ENCODE data around the gene GFPT1.
"Not testable (repeated sequence)": the region's sequence is repeated elsewhere in the genome, so short reads cannot be mapped to it uniquely, and the experiment has no call there.

GFPT1 gene

DNA sequence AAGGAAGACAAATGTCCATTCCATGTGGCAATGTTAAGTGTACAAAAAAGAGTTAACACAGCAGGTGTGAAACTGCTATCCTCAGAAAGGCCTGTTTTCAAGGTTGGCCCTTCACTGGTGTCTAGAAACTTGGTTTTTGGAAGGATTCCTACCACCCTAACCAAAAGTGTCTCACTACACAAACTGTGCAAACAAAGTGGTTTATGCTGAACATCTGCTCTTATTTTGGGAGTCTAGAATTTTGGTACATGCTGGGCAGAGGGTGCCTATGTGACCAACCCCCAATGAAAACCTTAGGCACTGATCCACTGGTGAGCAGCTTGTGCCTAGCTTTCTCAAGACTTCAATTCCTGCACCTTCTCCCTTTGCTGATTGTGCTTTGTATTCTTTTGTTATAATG, 14.3 kb downstream of the GFPT1 start:
- DNase-seq (ENCODE audit: low read depth), result no peak
- TF ChIP-seq POLR2A (IDR thresholded peaks at IDR 0.05; ENCODE audit: extremely low read depth, insufficient read length) (no peak), MYC (IDR thresholded peaks at IDR 0.05; ENCODE audit: low read depth, low read length) (no peak)
- TF ChIP-seq, protein P1, sequence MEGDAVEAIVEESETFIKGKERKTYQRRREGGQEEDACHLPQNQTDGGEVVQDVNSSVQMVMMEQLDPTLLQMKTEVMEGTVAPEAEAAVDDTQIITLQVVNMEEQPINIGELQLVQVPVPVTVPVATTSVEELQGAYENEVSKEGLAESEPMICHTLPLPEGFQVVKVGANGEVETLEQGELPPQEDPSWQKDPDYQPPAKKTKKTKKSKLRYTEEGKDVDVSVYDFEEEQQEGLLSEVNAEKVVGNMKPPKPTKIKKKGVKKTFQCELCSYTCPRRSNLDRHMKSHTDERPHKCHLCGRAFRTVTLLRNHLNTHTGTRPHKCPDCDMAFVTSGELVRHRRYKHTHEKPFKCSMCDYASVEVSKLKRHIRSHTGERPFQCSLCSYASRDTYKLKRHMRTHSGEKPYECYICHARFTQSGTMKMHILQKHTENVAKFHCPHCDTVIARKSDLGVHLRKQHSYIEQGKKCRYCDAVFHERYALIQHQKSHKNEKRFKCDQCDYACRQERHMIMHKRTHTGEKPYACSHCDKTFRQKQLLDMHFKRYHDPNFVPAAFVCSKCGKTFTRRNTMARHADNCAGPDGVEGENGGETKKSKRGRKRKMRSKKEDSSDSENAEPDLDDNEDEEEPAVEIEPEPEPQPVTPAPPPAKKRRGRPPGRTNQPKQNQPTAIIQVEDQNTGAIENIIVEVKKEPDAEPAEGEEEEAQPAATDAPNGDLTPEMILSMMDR (IDR thresholded peaks at IDR 0.05; ENCODE audit: low read depth, low read length), result no peak
- TF ChIP-seq, protein P2, sequence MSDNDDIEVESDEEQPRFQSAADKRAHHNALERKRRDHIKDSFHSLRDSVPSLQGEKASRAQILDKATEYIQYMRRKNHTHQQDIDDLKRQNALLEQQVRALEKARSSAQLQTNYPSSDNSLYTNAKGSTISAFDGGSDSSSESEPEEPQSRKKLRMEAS (IDR thresholded peaks at IDR 0.05; ENCODE audit: low read depth, low read length), result no peak
- no peak overlapping the region for H3K4me3 ChIP-seq (ENCODE audit: low read depth, low read length)

DNA sequence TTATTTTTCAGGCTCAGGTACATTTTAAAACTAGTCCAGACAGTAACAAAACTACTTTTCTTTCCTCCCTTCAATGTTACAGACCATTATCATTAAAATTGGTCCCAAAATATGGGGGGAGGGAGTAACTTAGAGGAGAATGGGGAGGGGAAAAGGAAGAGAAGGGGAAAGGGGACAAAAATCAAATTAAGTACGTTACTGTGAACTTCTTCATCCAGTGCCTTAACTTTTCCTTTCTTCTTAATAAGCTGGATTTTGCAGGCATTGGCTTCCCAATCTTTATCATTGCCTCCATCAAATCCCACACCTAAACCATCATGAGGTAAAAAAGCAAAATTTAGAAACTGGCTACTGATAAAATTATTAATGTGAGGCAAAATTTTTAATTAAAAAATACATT, 17.2 kb downstream of the GFPT1 start:
- TF ChIP-seq MYC (IDR thresholded peaks at IDR 0.05; ENCODE audit: low read depth, low read length) (no peak), POLR2A (IDR thresholded peaks at IDR 0.05; ENCODE audit: extremely low read depth, insufficient read length) (no peak)
- TF ChIP-seq, protein P1 (IDR thresholded peaks at IDR 0.05; ENCODE audit: low read depth, low read length), result no peak
- TF ChIP-seq, protein P2 (IDR thresholded peaks at IDR 0.05; ENCODE audit: low read depth, low read length), result no peak
- H3K4me3 ChIP-seq (ENCODE audit: low read depth, low read length), result no peak overlapping the region
- DNase-seq (ENCODE audit: low read depth), result no peak

DNA sequence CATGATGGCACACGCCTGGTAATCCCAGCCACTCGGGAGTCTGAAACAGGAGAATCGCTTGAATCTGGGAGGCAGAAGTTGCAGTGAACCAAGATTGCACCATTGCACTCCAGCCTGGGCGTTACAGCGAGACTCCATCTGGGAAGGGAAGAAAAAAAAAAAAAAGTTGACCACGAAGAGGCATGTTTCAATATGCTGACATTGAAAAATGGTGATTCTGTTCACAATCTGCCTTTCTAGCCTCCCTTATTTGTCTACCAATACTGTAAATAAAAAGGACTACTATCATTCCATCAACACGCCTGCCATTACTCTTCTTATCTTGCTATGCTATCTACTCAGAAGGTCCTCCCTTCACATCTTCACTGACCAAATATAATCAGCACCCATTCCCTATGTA, 18.4 kb downstream of the GFPT1 start:
- no peak for DNase-seq (ENCODE audit: low read depth)
- H3K4me3 ChIP-seq (ENCODE audit: low read depth, low read length), result no peak overlapping the region
- TF ChIP-seq, protein P2 (IDR thresholded peaks at IDR 0.05; ENCODE audit: low read depth, low read length), result no peak
- TF ChIP-seq, protein P1 (IDR thresholded peaks at IDR 0.05; ENCODE audit: low read depth, low read length), result no peak
- TF ChIP-seq POLR2A (IDR thresholded peaks at IDR 0.05; ENCODE audit: extremely low read depth, insufficient read length), result no peak
- TF ChIP-seq MYC (IDR thresholded peaks at IDR 0.05; ENCODE audit: low read depth, low read length), result no peak

DNA sequence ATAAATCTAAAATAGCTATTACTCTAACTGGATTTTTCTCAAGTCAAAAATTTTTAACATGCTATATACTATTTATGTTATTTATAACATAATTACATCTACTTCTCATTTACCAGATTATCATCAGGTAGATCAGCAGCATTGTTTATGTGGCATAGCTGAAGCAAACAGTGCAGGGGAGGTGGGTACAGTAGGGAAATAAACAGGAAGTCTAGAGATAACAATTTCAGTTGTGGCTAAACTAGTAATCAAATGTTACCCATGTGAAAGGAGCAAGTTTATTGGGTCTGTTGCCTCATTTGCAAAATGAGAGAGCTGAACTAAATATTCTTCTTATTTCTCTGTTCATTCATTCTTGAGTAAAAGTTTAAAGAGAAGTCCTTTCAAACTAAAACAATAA, 27.7 kb downstream of the GFPT1 start:
- no peak overlapping the region for H3K4me3 ChIP-seq (ENCODE audit: low read depth, low read length)
- DNase-seq (ENCODE audit: low read depth), result no peak
- no peak for TF ChIP-seq MYC (IDR thresholded peaks at IDR 0.05; ENCODE audit: low read depth, low read length)
- no peak for TF ChIP-seq POLR2A (IDR thresholded peaks at IDR 0.05; ENCODE audit: extremely low read depth, insufficient read length)
- TF ChIP-seq, protein P2 (IDR thresholded peaks at IDR 0.05; ENCODE audit: low read depth, low read length), result no peak
- TF ChIP-seq, protein P1 (IDR thresholded peaks at IDR 0.05; ENCODE audit: low read depth, low read length), result no peak

DNA sequence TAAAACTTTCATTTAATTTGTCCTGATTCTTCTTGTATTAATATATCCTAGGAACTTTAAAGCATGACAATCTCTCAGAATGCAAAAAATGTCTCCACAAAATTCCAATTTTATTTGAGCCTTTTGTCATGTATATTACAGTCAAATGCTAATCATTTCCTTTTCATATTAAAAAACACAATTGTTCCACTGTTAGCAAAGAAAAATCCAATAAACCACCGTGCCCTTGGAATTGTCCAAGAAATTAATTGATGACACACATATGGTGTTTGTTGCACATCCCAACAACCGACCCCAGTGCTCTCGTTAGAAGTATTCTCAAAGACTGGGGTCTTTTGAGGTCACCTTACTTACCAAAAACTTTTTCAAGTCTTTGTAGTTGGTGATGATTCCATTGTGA, 28.1 kb downstream of the GFPT1 start:
- no peak for TF ChIP-seq POLR2A (IDR thresholded peaks at IDR 0.05; ENCODE audit: extremely low read depth, insufficient read length)
- TF ChIP-seq MYC (IDR thresholded peaks at IDR 0.05; ENCODE audit: low read depth, low read length), result no peak
- TF ChIP-seq, protein P1 (IDR thresholded peaks at IDR 0.05; ENCODE audit: low read depth, low read length), result no peak
- TF ChIP-seq, protein P2 (IDR thresholded peaks at IDR 0.05; ENCODE audit: low read depth, low read length), result no peak
- DNase-seq (ENCODE audit: low read depth), result no peak
- H3K4me3 ChIP-seq (ENCODE audit: low read depth, low read length), result no peak overlapping the region

DNA sequence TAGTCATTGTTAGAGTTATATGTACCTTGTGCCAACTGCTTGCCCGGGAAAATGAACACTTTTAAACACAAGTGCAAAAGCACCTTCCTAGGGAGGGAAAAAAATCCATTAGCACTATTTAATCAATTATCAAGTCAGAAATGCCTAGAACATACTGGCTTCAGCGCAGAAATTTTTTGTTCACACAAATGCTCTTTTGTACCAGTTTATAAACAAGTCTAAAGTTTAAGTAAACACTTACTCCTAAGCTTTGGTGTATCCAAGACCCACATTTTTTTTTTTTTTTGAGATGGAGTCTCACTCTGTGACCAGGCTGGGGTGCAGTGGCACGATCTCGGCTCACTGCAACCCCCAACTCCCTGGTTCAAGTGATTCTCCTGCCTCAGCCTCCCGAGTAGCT, 30.6 kb downstream of the GFPT1 start:
- H3K4me3 ChIP-seq (ENCODE audit: low read depth, low read length), result no peak overlapping the region
- no peak for DNase-seq (ENCODE audit: low read depth)
- TF ChIP-seq MYC (IDR thresholded peaks at IDR 0.05; ENCODE audit: low read depth, low read length) (no peak), POLR2A (IDR thresholded peaks at IDR 0.05; ENCODE audit: extremely low read depth, insufficient read length) (no peak)
- TF ChIP-seq, protein P1 (IDR thresholded peaks at IDR 0.05; ENCODE audit: low read depth, low read length), result no peak
- TF ChIP-seq, protein P2 (IDR thresholded peaks at IDR 0.05; ENCODE audit: low read depth, low read length), result no peak

DNA sequence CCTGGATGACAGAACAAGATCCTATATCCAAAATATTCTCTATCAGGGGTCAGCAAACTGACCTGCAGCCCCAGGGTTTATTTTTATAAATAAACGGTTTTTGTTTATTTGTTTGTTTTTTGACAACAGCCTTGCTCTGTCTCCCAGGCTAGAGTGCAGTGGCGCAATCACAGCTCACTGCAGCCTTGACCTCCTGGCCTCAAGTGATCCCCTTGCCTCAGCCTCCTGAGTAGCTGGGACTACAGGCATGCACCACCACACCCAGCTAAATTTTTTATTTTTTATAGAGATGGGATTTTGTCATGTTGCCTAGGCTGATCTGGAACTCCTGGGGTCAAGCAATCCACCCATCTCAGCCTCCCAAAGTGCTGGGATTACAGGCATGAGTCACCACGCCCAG, 32.1 kb downstream of the GFPT1 start:
- not testable (repeated sequence) for H3K4me3 ChIP-seq (ENCODE audit: low read depth, low read length); DNase-seq (ENCODE audit: low read depth)

Measured in NB4 (cell line).